Measurements from ENCODE around the gene LRP1B. TPM values are rescaled to one million over a fixed set of nuclear protein-coding genes. Genes with fewer than 3 reads are reported as not detected.

LRP1B gene
- total RNA-seq, 1 experiment from 2014 or later = 0.52 TPM

- TF ChIP-seq, protein P1, sequence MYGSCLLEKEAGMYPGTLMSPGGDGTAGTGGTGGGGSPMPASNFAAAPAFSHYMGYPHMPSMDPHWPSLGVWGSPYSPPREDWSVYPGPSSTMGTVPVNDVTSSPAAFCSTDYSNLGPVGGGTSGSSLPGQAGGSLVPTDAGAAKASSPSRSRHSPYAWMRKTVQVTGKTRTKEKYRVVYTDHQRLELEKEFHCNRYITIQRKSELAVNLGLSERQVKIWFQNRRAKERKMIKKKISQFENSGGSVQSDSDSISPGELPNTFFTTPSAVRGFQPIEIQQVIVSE (CRISPR knock-in tag; IDR thresholded peaks at IDR 0.05; ENCODE audit: borderline replicate concordance) = no peak
- TF ChIP-seq CREB1 (CRISPR knock-in tag; IDR thresholded peaks at IDR 0.05) = no peak
Measured at GRCh38 chr2:141493936-141494335, 636.9 kb downstream of the LRP1B start (continued).

- no peaks in the 10 kb centered on the region for H3K9me3 Mint-ChIP-seq
- TF ChIP-seq ZNF232 (CRISPR knock-in tag; IDR thresholded peaks at IDR 0.05) (no peak), ARID4B (CRISPR knock-in tag; IDR thresholded peaks at IDR 0.05; ENCODE audit: borderline replicate concordance) (no peak), ELF4 (CRISPR knock-in tag; IDR thresholded peaks at IDR 0.05; ENCODE audit: low read depth) (no peak), NR1H2 (CRISPR knock-in tag; IDR thresholded peaks at IDR 0.05) (no peak), ZNF423 (CRISPR knock-in tag; IDR thresholded peaks at IDR 0.05) (no peak), CREB1 (CRISPR knock-in tag; IDR thresholded peaks at IDR 0.05) (no peak), SMAD4 (CRISPR knock-in tag; IDR thresholded peaks at IDR 0.05) (no peak), FOXJ3 (CRISPR knock-in tag; IDR thresholded peaks at IDR 0.05; ENCODE audit: borderline replicate concordance) (no peak), EMX1 (CRISPR knock-in tag; IDR thresholded peaks at IDR 0.05) (no peak), NR3C1 (CRISPR knock-in tag; conservative IDR thresholded peaks at IDR 0.05; ENCODE audit: low read depth) (no peak), E2F4 (CRISPR knock-in tag; IDR thresholded peaks at IDR 0.05; ENCODE audit: borderline replicate concordance, low read depth) (no peak), MXD4 (CRISPR knock-in tag; IDR thresholded peaks at IDR 0.05; ENCODE audit: borderline replicate concordance) (no peak), IRF2 (CRISPR knock-in tag; IDR thresholded peaks at IDR 0.05; ENCODE audit: borderline replicate concordance, low read depth) (no peak), ZNF416 (CRISPR knock-in tag; IDR thresholded peaks at IDR 0.05) (no peak), ATF6 (CRISPR knock-in tag; IDR thresholded peaks at IDR 0.05) (no peak)
- TF ChIP-seq, protein P2, sequence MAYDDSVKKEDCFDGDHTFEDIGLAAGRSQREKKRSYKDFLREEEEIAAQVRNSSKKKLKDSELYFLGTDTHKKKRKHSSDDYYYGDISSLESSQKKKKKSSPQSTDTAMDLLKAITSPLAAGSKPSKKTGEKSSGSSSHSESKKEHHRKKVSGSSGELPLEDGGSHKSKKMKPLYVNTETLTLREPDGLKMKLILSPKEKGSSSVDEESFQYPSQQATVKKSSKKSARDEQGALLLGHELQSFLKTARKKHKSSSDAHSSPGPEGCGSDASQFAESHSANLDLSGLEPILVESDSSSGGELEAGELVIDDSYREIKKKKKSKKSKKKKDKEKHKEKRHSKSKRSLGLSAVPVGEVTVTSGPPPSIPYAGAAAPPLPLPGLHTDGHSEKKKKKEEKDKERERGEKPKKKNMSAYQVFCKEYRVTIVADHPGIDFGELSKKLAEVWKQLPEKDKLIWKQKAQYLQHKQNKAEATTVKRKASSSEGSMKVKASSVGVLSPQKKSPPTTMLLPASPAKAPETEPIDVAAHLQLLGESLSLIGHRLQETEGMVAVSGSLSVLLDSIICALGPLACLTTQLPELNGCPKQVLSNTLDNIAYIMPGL (CRISPR knock-in tag; IDR thresholded peaks at IDR 0.05) = no peak
- TF ChIP-seq, protein P3, sequence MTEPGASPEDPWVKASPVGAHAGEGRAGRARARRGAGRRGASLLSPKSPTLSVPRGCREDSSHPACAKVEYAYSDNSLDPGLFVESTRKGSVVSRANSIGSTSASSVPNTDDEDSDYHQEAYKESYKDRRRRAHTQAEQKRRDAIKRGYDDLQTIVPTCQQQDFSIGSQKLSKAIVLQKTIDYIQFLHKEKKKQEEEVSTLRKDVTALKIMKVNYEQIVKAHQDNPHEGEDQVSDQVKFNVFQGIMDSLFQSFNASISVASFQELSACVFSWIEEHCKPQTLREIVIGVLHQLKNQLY (CRISPR knock-in tag; IDR thresholded peaks at IDR 0.05) = no peak
- TF ChIP-seq, protein P4, sequence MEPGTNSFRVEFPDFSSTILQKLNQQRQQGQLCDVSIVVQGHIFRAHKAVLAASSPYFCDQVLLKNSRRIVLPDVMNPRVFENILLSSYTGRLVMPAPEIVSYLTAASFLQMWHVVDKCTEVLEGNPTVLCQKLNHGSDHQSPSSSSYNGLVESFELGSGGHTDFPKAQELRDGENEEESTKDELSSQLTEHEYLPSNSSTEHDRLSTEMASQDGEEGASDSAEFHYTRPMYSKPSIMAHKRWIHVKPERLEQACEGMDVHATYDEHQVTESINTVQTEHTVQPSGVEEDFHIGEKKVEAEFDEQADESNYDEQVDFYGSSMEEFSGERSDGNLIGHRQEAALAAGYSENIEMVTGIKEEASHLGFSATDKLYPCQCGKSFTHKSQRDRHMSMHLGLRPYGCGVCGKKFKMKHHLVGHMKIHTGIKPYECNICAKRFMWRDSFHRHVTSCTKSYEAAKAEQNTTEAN (CRISPR knock-in tag; IDR thresholded peaks at IDR 0.05) = no peak
- no peaks in the 10 kb centered on the region for H3K36me3 Mint-ChIP-seq
- H3K4me1 Mint-ChIP-seq = peaks cover 5% of the 10 kb centered on the region; the same call in 1 of the 2 replicates
- H3K4me3 Mint-ChIP-seq = no peak overlapping the region
- ChIA-PET POLR2A (no interaction called here), CTCF (no interaction called here)
- DNase-seq (ENCODE audit: low spot score) (no peak), ATAC-seq (no peak)
- H3K27ac Mint-ChIP-seq = no peak overlapping the region
- no peaks in the 10 kb centered on the region for H3K27me3 Mint-ChIP-seq (ENCODE audit: low read depth)
Measured at GRCh38 chr2:141492816-141493215, 638.0 kb downstream of the LRP1B start.

Data from WTC11 (cell line).